Breast epithelium (tissue), 3 donors: ENCODE measurements around the gene CRK.

Source experiments
- POLR2A ChIP-seq: fragments of 450-650 bp; IDR thresholded peaks from one replicate; pipeline ENCODE4 v1.6.1; 2016; ENCODE audit warnings: antibody characterized with exemption, mild to moderate bottlenecking, moderate library complexity
- POLR2AphosphoS5 ChIP-seq, 3 donors: sonication (generic); formaldehyde crosslinking; IDR thresholded peaks; one replicate each; pipeline ENCODE4 v1.6.1; 2017; ENCODE audit warnings: antibody characterized with exemption in 3 of 3
- TF ChIP-seq, protein P1 (sequence below), 3 donors: fragments of 450-650 bp; IDR thresholded peaks; one replicate each; pipeline ENCODE4 v1.5.1; 2016 to 2017; ENCODE audit warnings: antibody characterized with exemption in 3 of 3, mild to moderate bottlenecking in 3 of 3, moderate library complexity in 3 of 3

GRCh38 chr17:1493291-1493980 lies 37.4 kb upstream of the CRK start:
- TF ChIP-seq POLR2AphosphoS5 (IDR thresholded peaks at IDR 0.05): peak in 1 of 3 donors; percentile 11
- no peak for TF ChIP-seq POLR2A
- TF ChIP-seq, protein P1, sequence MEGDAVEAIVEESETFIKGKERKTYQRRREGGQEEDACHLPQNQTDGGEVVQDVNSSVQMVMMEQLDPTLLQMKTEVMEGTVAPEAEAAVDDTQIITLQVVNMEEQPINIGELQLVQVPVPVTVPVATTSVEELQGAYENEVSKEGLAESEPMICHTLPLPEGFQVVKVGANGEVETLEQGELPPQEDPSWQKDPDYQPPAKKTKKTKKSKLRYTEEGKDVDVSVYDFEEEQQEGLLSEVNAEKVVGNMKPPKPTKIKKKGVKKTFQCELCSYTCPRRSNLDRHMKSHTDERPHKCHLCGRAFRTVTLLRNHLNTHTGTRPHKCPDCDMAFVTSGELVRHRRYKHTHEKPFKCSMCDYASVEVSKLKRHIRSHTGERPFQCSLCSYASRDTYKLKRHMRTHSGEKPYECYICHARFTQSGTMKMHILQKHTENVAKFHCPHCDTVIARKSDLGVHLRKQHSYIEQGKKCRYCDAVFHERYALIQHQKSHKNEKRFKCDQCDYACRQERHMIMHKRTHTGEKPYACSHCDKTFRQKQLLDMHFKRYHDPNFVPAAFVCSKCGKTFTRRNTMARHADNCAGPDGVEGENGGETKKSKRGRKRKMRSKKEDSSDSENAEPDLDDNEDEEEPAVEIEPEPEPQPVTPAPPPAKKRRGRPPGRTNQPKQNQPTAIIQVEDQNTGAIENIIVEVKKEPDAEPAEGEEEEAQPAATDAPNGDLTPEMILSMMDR (IDR thresholded peaks at IDR 0.05): no peak
